Neural cell (in vitro differentiated cells): ENCODE results near the gene PPP1R18.
"Not testable (repeated sequence)": the region's sequence is repeated elsewhere in the genome, so short reads cannot be mapped to it uniquely, and the experiment has no call there.

Experiments used
- CTCF ChIP-seq: fragments of 450-650 bp; IDR thresholded peaks from 2 replicates; pipeline ENCODE4 v1.5.1; 2014; ENCODE audit warnings: antibody characterized with exemption, mild to moderate bottlenecking, moderate library complexity; ENCODE audit not compliant: poor library complexity, severe bottlenecking
- EP300 ChIP-seq: fragments of 450-650 bp; conservative IDR thresholded peaks from 2 replicates; pipeline ENCODE4 v1.6.1; 2014; ENCODE audit warnings: antibody characterized with exemption, mild to moderate bottlenecking, moderate library complexity; ENCODE audit not compliant: poor library complexity, severe bottlenecking
- POLR2AphosphoS5 ChIP-seq: IDR thresholded peaks from 2 replicates; pipeline ENCODE4 v1.6.1; 2012
- RAD21 ChIP-seq: fragments of 450-650 bp; conservative IDR thresholded peaks from 2 replicates; pipeline ENCODE4 v1.6.1; 2014; ENCODE audit warnings: antibody characterized with exemption, mild to moderate bottlenecking, moderate library complexity
- REST ChIP-seq: IDR thresholded peaks from 2 replicates; pipeline ENCODE4 v1.6.1; 2012; ENCODE audit warnings: borderline replicate concordance
- TAF1 ChIP-seq: IDR thresholded peaks from 2 replicates; pipeline ENCODE4 v1.6.1; 2012; ENCODE audit warnings: low read depth

- not testable (repeated sequence) for TF ChIP-seq CTCF, POLR2AphosphoS5, EP300, TAF1, REST, RAD21
Measured at GRCh38 chr6:30657922-30658321, 28.5 kb downstream of the PPP1R18 start.
